Left ventricle myocardium inferior (tissue), 1 donor: ENCODE results near the gene GRID1. TPM values are rescaled to one million over a fixed set of nuclear protein-coding genes. Genes with fewer than 3 reads are reported as not detected.

Source experiments
- DNase-seq: peaks from one replicate; pipeline ENCODE4 v3.0.0-alpha.2; 2020
- H3K27ac ChIP-seq: fragments of 200-600 bp; replicated peaks from 2 replicates; pipeline ENCODE4 v1.8.0; 2021
- H3K27me3 ChIP-seq: fragments of 200-600 bp; 2 replicates; pipeline ENCODE4 v1.8.0; 2021; ENCODE audit warnings: low read depth
- H3K36me3 ChIP-seq: fragments of 200-600 bp; 2 replicates; pipeline ENCODE4 v1.8.0; 2021
- H3K4me1 ChIP-seq: fragments of 200-600 bp; 2 replicates; pipeline ENCODE4 v1.8.0; 2021
- H3K4me3 ChIP-seq: fragments of 200-600 bp; 2 replicates; pipeline ENCODE4 v1.8.0; 2021; ENCODE audit warnings: mild to moderate bottlenecking, moderate library complexity
- H3K9me3 ChIP-seq: fragments of 200-600 bp; replicated peaks from 2 replicates; pipeline ENCODE4 v1.8.0; 2021
- intact Hi-C: fragments of 100-400 bp; cut with micrococcal nuclease; formaldehyde crosslinking; loops from one replicate; pipeline ENCODE4 v1.11.0; 2022
- total RNA-seq: library from RNA; stranded (reverse); fragmentation: NEBNext Ultra II Directional; extraction: Animal tissue kit (Norgen Biotek cat#: 25700); gene quantifications from one replicate; pipeline ENCODE4 v1.2.1, GENCODE V29; 2021
- TF ChIP-seq, protein P1 (sequence below): fragments of 200-600 bp; IDR thresholded peaks from 2 replicates; pipeline ENCODE4 v1.8.0; 2021; ENCODE audit warnings: antibody characterized with exemption, mild to moderate bottlenecking, borderline replicate concordance
- donor health status: DM: no; HTN: yes; CAD: no; lungs with severe emphysema.

Gene GRID1
- total RNA-seq, 1 donor from 2014 or later: 1.6 TPM

- H3K4me1 ChIP-seq: peaks cover 16% of the 10 kb centered on the region
- H3K27me3 ChIP-seq: peaks cover 14% of the 10 kb centered on the region
- H3K36me3 ChIP-seq: no peaks in the 10 kb centered on the region
- H3K9me3 ChIP-seq: no peaks in the 10 kb centered on the region
- no peak overlapping the region for H3K27ac ChIP-seq
- TF ChIP-seq, protein P1, sequence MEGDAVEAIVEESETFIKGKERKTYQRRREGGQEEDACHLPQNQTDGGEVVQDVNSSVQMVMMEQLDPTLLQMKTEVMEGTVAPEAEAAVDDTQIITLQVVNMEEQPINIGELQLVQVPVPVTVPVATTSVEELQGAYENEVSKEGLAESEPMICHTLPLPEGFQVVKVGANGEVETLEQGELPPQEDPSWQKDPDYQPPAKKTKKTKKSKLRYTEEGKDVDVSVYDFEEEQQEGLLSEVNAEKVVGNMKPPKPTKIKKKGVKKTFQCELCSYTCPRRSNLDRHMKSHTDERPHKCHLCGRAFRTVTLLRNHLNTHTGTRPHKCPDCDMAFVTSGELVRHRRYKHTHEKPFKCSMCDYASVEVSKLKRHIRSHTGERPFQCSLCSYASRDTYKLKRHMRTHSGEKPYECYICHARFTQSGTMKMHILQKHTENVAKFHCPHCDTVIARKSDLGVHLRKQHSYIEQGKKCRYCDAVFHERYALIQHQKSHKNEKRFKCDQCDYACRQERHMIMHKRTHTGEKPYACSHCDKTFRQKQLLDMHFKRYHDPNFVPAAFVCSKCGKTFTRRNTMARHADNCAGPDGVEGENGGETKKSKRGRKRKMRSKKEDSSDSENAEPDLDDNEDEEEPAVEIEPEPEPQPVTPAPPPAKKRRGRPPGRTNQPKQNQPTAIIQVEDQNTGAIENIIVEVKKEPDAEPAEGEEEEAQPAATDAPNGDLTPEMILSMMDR: no peak
- no peak for DNase-seq
- intact Hi-C loops: no loop called here
- H3K4me3 ChIP-seq: no peak overlapping the region
Measured at GRCh38 chr10:86345296-86345858, 21.2 kb downstream of the GRID1 start.

GRCh38 chr10:86344714-86345161 is 21.9 kb downstream of the GRID1 start:
- no peak for DNase-seq
- H3K27ac ChIP-seq: no peak overlapping the region
- intact Hi-C loops: no loop called here
- peaks cover 20% of the 10 kb centered on the region for H3K27me3 ChIP-seq
- H3K4me1 ChIP-seq: peaks cover 13% of the 10 kb centered on the region
- H3K36me3 ChIP-seq: no peaks in the 10 kb centered on the region
- no peaks in the 10 kb centered on the region for H3K9me3 ChIP-seq
- TF ChIP-seq, protein P1: no peak
- no peak overlapping the region for H3K4me3 ChIP-seq

DNA sequence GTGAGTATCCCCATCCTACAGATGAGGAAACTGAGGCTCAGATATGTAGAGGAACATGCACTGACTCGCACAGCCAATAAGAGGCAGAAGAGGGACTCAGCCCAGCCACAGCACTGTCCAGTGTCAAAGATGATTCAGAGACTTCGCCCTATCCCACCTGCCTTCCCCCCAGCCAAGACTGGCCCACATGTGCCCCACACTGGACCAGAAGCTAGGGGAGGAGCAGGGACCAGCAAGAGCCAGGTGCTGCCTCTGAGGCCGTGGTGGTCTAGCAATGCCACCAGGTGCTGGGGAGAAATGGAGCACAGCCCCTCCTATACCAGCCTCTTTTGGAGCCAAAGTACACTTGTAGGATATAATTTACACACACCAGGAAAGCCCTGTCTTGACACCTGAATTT is 22.3 kb downstream of the GRID1 start:
- peaks cover 10% of the 10 kb centered on the region for H3K4me1 ChIP-seq
- intact Hi-C loops: no loop called here
- H3K27me3 ChIP-seq: peaks cover 23% of the 10 kb centered on the region
- DNase-seq: no peak
- no peak overlapping the region for H3K27ac ChIP-seq
- no peak overlapping the region for H3K4me3 ChIP-seq
- TF ChIP-seq, protein P1: no peak
- no peaks in the 10 kb centered on the region for H3K36me3 ChIP-seq
- no peaks in the 10 kb centered on the region for H3K9me3 ChIP-seq

DNA sequence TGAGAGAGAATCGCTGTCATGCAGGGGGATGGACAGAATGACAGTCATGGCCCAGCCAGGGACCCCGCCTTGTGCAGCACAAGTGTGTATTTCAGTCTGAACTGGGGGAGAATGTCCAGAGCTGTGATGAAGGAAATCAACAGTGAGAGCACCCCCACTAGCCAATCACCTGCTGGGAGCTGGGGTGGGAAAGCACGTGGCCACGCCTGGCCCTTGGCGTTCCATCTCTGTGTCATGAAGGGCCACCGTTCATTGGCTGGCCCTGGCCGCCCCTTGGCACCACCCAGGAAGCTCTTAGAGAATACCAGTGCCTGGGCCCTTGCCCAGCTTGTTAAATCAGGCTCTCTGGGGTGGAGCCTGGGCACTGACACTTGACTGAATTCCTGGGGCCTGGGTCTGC is 22.8 kb downstream of the GRID1 start:
- intact Hi-C loops: no loop called here
- no peak for DNase-seq
- no peaks in the 10 kb centered on the region for H3K9me3 ChIP-seq

DNA sequence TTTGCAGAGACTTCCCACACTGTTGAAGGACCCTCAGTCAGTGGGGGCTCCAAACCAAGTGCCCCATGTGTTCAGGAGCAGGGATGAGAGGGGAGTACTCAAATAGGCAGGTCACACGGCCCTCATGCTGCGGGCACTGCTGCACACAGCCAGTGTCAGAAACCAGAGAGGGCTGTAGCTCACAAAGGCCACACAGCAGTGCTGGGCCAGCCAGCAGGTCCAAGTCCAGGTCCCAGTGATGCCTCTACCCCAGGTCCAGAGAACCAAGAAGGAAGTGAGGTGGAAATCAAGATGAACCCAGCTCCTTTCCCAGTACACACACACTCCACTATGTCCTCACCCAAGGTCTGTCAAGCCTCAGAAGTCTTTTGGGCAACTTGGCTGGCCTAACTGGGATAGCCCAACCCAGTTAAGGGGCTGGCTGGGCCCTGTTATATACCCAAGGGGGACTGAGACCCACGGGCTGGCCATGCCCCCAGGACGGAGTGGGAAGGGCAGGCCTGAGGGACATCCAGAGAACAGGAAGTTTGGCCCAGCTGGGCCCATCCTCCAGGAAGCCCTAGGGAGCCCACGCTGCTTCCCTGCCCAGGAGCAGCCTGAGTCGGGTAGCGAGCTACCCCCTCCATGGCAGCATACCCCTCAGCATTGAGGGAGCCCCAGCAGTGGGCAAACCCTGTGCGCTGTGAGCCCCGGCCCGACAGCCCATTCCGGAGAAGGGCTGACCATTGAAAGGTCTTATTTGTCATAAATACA is 24.3 kb downstream of the GRID1 start:
- DNase-seq: no peak
- intact Hi-C loops: no loop called here
- no peak overlapping the region for H3K4me3 ChIP-seq
- TF ChIP-seq, protein P1: no peak
- peaks cover 6% of the 10 kb centered on the region for H3K4me1 ChIP-seq
- no peaks in the 10 kb centered on the region for H3K9me3 ChIP-seq
- H3K36me3 ChIP-seq: no peaks in the 10 kb centered on the region
- H3K27ac ChIP-seq: no peak overlapping the region
- peaks cover 25% of the 10 kb centered on the region for H3K27me3 ChIP-seq

More for the DNA sequence above, 22.8 kb downstream of the GRID1 start:
- peaks cover 6% of the 10 kb centered on the region for H3K4me1 ChIP-seq
- H3K4me3 ChIP-seq: no peak overlapping the region
- TF ChIP-seq, protein P1: no peak
- H3K27ac ChIP-seq: no peak overlapping the region
- H3K27me3 ChIP-seq: peaks cover 25% of the 10 kb centered on the region
- H3K36me3 ChIP-seq: no peaks in the 10 kb centered on the region
